Measurements from ENCODE around the gene CXCR6. TPM values are rescaled to one million over a fixed set of nuclear protein-coding genes. Genes with fewer than 3 reads are reported as not detected.

CXCR6 gene
- total RNA-seq, 1 donor from 2014 or later, result not detected

GRCh38 chr3:45946875-45947274, 3.6 kb downstream of the CXCR6 start:
- DNase-seq (ENCODE audit: low read depth), result no peak
- Histone ChIP-seq H3K36me3 (ENCODE audit: control insufficient read depth, insufficient read depth, low read length) (no peaks in the 10 kb centered on the region), H3K27me3 (ENCODE audit: control insufficient read depth, insufficient read depth, low read length) (no peaks in the 10 kb centered on the region), H3K4me3 (ENCODE audit: low read depth, low read length) (no peak overlapping the region)
- TF ChIP-seq CTCF (IDR thresholded peaks at IDR 0.05; ENCODE audit: insufficient read depth, low read length, poor library complexity, severe bottlenecking), result no peak

- H3K27me3 ChIP-seq (ENCODE audit: control insufficient read depth, insufficient read depth, low read length), result no peaks in the 10 kb centered on the region
- no peak for DNase-seq (ENCODE audit: low read depth)
- H3K4me3 ChIP-seq (ENCODE audit: low read depth, low read length), result no peak overlapping the region
- no peak for TF ChIP-seq CTCF (IDR thresholded peaks at IDR 0.05; ENCODE audit: insufficient read depth, low read length, poor library complexity, severe bottlenecking)
- H3K36me3 ChIP-seq (ENCODE audit: control insufficient read depth, insufficient read depth, low read length), result no peaks in the 10 kb centered on the region
Observed at GRCh38 chr3:45947361-45947760, 4.1 kb downstream of the CXCR6 start.

- Histone ChIP-seq H3K36me3 (ENCODE audit: control insufficient read depth, insufficient read depth, low read length) (no peaks in the 10 kb centered on the region), H3K4me3 (ENCODE audit: low read depth, low read length) (no peak overlapping the region), H3K27me3 (ENCODE audit: control insufficient read depth, insufficient read depth, low read length) (no peaks in the 10 kb centered on the region)
- DNase-seq (ENCODE audit: low read depth), result no peak
- TF ChIP-seq CTCF (IDR thresholded peaks at IDR 0.05; ENCODE audit: insufficient read depth, low read length, poor library complexity, severe bottlenecking), result no peak
Observed at GRCh38 chr3:45948311-45948781, 5.1 kb downstream of the CXCR6 start.

- H3K36me3 ChIP-seq (ENCODE audit: control insufficient read depth, insufficient read depth, low read length), result no peaks in the 10 kb centered on the region
- no peak for TF ChIP-seq CTCF (IDR thresholded peaks at IDR 0.05; ENCODE audit: insufficient read depth, low read length, poor library complexity, severe bottlenecking)
- H3K4me3 ChIP-seq (ENCODE audit: low read depth, low read length), result no peak overlapping the region
- no peak for DNase-seq (ENCODE audit: low read depth)
- H3K27me3 ChIP-seq (ENCODE audit: control insufficient read depth, insufficient read depth, low read length), result no peaks in the 10 kb centered on the region
Observed at GRCh38 chr3:45948881-45949280, 5.6 kb downstream of the CXCR6 start.

- H3K27me3 ChIP-seq (ENCODE audit: control insufficient read depth, insufficient read depth, low read length), result no peaks in the 10 kb centered on the region
- no peak for DNase-seq (ENCODE audit: low read depth)
- no peaks in the 10 kb centered on the region for H3K36me3 ChIP-seq (ENCODE audit: control insufficient read depth, insufficient read depth, low read length)
- no peak for TF ChIP-seq CTCF (IDR thresholded peaks at IDR 0.05; ENCODE audit: insufficient read depth, low read length, poor library complexity, severe bottlenecking)
- no peak overlapping the region for H3K4me3 ChIP-seq (ENCODE audit: low read depth, low read length)
Observed at GRCh38 chr3:45949432-45949831, 6.2 kb downstream of the CXCR6 start.

- no peaks in the 10 kb centered on the region for H3K27me3 ChIP-seq (ENCODE audit: control insufficient read depth, insufficient read depth, low read length)
- TF ChIP-seq CTCF (IDR thresholded peaks at IDR 0.05; ENCODE audit: insufficient read depth, low read length, poor library complexity, severe bottlenecking), result no peak
- DNase-seq (ENCODE audit: low read depth), result no peak
- H3K4me3 ChIP-seq (ENCODE audit: low read depth, low read length), result no peak overlapping the region
- H3K36me3 ChIP-seq (ENCODE audit: control insufficient read depth, insufficient read depth, low read length), result no peaks in the 10 kb centered on the region
Observed at GRCh38 chr3:45950131-45950530, 6.9 kb downstream of the CXCR6 start.

All from kidney epithelial cell (primary cell).